GM12872 (cell line): ENCODE results near the gene CNOT6L.

Experiments used
- TF ChIP-seq, protein P1 (sequence below): IDR thresholded peaks from 3 replicates; pipeline ENCODE4 v1.5.1; 2011; ENCODE audit warnings: low read depth, mild to moderate bottlenecking, low read length, moderate library complexity; ENCODE audit not compliant: insufficient read depth

Gene CNOT6L

DNA sequence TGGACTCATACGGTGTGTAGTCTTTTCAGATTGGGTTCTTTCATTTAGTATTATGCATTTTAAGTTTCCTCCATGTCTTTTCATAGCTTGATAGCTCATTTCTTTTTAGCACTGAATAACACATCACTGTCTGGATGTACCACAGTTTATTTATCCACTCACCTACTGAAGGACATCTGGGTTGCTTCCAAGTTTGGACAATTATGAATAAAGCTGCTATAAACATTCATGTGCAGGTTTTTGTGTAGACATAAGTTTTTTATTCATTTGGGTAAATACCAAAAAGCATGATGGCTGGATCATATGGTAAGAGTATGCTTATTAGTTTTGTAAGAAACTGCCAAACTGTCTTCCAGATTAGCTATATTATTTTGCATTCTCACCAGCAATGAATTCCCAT, 29.0 kb downstream of the CNOT6L start:
- TF ChIP-seq, protein P1, sequence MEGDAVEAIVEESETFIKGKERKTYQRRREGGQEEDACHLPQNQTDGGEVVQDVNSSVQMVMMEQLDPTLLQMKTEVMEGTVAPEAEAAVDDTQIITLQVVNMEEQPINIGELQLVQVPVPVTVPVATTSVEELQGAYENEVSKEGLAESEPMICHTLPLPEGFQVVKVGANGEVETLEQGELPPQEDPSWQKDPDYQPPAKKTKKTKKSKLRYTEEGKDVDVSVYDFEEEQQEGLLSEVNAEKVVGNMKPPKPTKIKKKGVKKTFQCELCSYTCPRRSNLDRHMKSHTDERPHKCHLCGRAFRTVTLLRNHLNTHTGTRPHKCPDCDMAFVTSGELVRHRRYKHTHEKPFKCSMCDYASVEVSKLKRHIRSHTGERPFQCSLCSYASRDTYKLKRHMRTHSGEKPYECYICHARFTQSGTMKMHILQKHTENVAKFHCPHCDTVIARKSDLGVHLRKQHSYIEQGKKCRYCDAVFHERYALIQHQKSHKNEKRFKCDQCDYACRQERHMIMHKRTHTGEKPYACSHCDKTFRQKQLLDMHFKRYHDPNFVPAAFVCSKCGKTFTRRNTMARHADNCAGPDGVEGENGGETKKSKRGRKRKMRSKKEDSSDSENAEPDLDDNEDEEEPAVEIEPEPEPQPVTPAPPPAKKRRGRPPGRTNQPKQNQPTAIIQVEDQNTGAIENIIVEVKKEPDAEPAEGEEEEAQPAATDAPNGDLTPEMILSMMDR, result no peak

DNA sequence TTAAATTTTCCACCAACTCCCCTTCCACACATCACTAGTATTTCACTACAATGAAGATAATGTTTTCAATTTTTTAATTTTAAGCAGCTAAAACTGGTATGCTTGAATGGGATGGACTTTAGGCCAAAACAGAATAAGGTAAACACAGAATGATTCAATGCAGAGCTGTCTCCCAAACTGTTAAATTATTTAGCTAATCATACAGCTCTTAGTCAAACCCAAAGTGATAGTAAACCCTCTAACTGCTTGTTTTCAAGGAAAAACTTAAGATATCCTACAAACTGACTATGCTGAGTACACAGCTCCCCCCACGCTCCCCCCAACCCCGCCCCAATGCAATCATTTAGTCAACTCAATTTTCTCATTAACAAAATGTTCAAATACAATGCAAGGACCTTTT, 30.2 kb downstream of the CNOT6L start:
- TF ChIP-seq, protein P1, result no peak

DNA sequence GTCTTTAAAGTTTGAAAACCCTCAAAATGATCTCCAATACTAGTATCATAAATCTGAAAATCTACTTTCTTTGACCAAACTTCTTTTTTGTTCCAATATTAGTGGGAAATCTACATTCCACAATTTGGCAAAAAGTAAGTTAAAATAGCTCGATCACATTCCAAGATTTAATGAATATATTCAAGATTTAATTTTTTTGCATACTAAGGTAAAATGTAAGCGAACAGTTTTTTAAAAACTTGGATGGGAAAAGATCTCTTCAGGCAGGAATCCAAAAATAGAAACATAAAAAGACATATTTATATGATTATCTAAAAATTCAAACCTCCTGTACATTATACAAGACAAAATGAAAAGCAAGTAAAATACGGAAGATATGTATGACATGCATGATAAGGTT, 31.2 kb downstream of the CNOT6L start:
- TF ChIP-seq, protein P1, result no peak

DNA sequence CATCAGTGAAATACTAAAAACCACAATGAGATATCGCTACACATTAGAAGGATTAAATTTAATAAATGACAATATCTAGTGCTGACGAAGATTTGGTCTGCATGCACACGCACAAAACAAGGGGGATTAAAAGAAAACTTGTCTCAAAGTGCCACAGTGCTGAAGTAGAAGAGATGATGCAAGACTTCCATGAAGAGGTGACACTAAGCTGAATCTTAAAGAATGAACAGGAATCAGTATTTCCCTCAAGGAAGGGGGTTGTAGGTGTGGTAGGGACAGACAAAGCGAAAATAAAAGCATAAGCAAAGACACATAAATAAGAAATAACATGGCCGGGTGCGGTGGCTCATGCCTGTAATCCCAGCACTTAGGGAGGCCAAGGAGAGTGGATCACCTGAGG, 33.5 kb downstream of the CNOT6L start:
- TF ChIP-seq, protein P1, result no peak

DNA sequence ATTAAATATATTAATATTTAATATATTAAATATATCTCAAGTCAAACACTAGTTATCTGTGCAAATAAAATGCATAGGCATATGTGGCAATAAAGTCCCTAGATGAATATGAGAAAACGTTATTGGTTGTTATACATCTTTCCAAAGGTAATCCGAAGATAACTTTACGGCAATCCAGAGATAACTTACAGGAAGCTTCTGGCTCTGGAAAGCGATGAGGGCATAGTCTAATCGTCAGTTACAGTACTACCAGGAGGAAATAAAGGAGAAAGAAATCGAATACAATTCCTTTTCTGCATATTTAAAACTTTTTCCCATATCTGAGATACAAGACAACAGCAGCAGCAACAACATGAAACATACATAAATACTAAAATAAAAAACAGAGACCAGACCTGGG, 35.3 kb downstream of the CNOT6L start:
- TF ChIP-seq, protein P1, result no peak

DNA sequence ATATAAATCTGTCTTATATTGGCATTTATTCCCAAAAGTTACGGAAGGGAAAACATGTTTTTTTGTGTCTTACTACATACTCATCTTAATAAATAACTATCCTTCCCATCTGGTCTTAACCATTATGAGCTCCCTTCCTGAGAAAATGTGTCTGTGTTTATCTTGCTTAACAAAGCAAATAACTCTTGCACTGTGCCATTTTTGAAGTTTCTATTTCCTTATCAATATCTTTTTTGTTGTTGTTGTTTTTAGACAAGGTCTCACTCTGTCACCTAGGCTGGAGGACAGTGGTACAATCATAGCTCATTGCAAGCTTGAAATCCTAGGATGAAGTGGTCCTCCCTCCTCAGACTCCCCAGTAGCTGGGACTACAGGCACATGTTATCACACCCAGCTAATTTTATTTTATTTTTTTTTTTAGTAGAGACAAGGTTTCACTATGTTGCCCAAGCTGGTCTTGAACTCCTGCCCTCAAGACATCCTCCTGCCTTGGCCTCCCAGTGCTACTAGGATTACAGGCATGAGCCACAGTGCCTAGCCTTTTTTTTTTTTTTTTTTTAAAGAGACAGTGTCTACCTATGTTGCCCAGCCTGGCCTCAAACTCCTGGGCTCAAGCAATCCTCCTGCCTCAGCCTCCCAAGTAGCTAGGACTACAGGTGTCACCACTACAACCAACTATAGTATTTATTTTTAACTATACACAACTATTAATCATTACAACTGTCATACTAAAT, 36.9 kb downstream of the CNOT6L start:
- TF ChIP-seq, protein P1, result no peak

DNA sequence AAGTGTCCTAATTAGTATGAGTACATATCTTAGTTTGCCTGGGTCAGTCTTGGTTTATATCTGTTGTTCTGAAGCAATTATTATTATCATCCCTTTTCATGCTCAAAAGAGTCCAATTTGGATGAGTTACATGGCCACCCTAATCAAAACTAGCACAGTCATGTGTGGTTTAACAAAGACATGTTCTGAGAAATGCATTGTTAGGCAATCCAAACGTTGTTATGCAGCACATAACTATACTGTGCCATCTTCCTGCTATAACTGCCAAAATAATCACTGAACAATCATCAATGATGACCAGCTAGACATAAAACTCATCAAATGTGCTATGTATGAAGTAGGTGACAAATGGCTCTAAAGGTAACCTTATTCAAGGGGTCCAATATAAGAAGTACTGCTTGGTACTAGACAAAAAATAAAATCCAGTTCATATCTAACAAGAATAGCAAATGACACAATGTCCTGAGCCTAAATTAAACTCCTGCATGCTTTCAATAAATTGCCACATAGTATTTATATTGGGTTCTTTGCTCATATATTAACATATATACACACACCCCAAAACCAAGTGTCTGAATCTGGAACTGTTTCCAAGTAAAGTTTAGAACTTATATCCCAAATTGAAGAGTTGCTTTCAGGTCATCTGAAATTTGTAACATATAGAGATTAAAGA, 41.9 kb downstream of the CNOT6L start:
- TF ChIP-seq, protein P1, result no peak
